PFSK-1 (cell line): Measurements from ENCODE around the gene DIP2C.

ENCODE experiments used
- POLR2AphosphoS5 ChIP-seq: IDR thresholded peaks from 2 replicates; pipeline ENCODE4 v1.6.1; 2012; ENCODE audit warnings: low read depth, mild to moderate bottlenecking, control low read depth, low read length, moderate library complexity
- SIN3A ChIP-seq: IDR thresholded peaks from 2 replicates; pipeline ENCODE4 v1.6.1; 2012; ENCODE audit warnings: mild to moderate bottlenecking, low read length, moderate library complexity, borderline replicate concordance; ENCODE audit not compliant: insufficient read depth
- TAF1 ChIP-seq: IDR thresholded peaks from 2 replicates; pipeline ENCODE4 v1.6.1; 2012; ENCODE audit warnings: low read length, control low read depth, borderline replicate concordance; ENCODE audit not compliant: insufficient read depth
- TF ChIP-seq, protein P1 (sequence below), 2 experiments: IDR thresholded peaks; 2 replicates each; pipeline versions ENCODE4 v1.6.1 to v1.8.0; 2011 to 2012; ENCODE audit warnings: low read depth in 2 of 2, low read length in 2 of 2, control low read depth in 1 of 2, inconsistent platforms in 1 of 2, mild to moderate bottlenecking in 1 of 2, moderate library complexity in 1 of 2; ENCODE audit not compliant: insufficient read depth in 1 of 2

- TF ChIP-seq, protein P1, sequence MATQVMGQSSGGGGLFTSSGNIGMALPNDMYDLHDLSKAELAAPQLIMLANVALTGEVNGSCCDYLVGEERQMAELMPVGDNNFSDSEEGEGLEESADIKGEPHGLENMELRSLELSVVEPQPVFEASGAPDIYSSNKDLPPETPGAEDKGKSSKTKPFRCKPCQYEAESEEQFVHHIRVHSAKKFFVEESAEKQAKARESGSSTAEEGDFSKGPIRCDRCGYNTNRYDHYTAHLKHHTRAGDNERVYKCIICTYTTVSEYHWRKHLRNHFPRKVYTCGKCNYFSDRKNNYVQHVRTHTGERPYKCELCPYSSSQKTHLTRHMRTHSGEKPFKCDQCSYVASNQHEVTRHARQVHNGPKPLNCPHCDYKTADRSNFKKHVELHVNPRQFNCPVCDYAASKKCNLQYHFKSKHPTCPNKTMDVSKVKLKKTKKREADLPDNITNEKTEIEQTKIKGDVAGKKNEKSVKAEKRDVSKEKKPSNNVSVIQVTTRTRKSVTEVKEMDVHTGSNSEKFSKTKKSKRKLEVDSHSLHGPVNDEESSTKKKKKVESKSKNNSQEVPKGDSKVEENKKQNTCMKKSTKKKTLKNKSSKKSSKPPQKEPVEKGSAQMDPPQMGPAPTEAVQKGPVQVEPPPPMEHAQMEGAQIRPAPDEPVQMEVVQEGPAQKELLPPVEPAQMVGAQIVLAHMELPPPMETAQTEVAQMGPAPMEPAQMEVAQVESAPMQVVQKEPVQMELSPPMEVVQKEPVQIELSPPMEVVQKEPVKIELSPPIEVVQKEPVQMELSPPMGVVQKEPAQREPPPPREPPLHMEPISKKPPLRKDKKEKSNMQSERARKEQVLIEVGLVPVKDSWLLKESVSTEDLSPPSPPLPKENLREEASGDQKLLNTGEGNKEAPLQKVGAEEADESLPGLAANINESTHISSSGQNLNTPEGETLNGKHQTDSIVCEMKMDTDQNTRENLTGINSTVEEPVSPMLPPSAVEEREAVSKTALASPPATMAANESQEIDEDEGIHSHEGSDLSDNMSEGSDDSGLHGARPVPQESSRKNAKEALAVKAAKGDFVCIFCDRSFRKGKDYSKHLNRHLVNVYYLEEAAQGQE (IDR thresholded peaks at IDR 0.05; ENCODE audit: insufficient read depth in 1 of 2, low read depth in 2 of 2, low read length in 2 of 2), result no peak
- TF ChIP-seq SIN3A (no peak), POLR2AphosphoS5 (no peak), TAF1 (no peak)
These were observed 304.7 kb downstream of the DIP2C start for GRCh38 chr10:384538-385305.
